ENCODE data around the gene JAK1. TPM values are rescaled to one million over a fixed set of nuclear protein-coding genes. Genes with fewer than 3 reads are reported as not detected.

Gene JAK1
- total RNA-seq, 4 donors from 2014 or later = 121 to 241 (median 165) TPM

- Histone ChIP-seq H3K27me3 (no peaks in the 10 kb centered on the region), H3K4me1 (peaks cover 86% of the 10 kb centered on the region in 2 donors), H3K4me3 (peak overlapping the region; percentile 5 to 36 (median 15)), H3K27ac (peak overlapping the region; percentile 73 to 79 (median 76)), H3K9me3 (no peaks in the 10 kb centered on the region), H3K36me3 (no peaks in the 10 kb centered on the region)
- intact Hi-C loops (cut with DNase I; ENCODE audit: low total_unique reads) = no loop called here
- in situ Hi-C loops (cut with MboI; ENCODE audit: low sequenced_read_pairs in 4 of 4) = no loop called here
- peak; percentile 23 to 41 for ATAC-seq
- DNase-seq = no peak
- TF ChIP-seq CTCF (IDR thresholded peaks at IDR 0.05 in 4 of 5, conservative IDR thresholded peaks at IDR 0.05 in 1 of 5) = no peak
Observed at GRCh38 chr1:64890699-64891447, 75.5 kb downstream of the JAK1 start.

GRCh38 chr1:64887689-64888217 lies 78.6 kb downstream of the JAK1 start:
- ATAC-seq (no peak), DNase-seq (no peak)
- Histone ChIP-seq H3K27me3 (no peaks in the 10 kb centered on the region), H3K9me3 (no peaks in the 10 kb centered on the region), H3K4me1 (peaks cover 55% of the 10 kb centered on the region in 2 donors), H3K36me3 (peaks cover 0 to 14% of the 10 kb centered on the region in 2 donors), H3K27ac (peak overlapping the region in 3 of 4 donors; percentile 11 to 79 (median 27)), H3K4me3 (no peak overlapping the region)
- TF ChIP-seq POLR2A (IDR thresholded peaks at IDR 0.05) = no peak
- no peak for TF ChIP-seq CTCF (IDR thresholded peaks at IDR 0.05 in 4 of 5, conservative IDR thresholded peaks at IDR 0.05 in 1 of 5)
- intact Hi-C loops (cut with DNase I; ENCODE audit: low total_unique reads) = no loop called here
- in situ Hi-C loops (cut with MboI; ENCODE audit: low sequenced_read_pairs in 4 of 4) = no loop called here

- Histone ChIP-seq H3K27ac (no peak overlapping the region), H3K9me3 (no peaks in the 10 kb centered on the region), H3K4me1 (peaks cover 46% of the 10 kb centered on the region in 2 donors), H3K27me3 (no peaks in the 10 kb centered on the region), H3K4me3 (no peak overlapping the region), H3K36me3 (peaks cover 0 to 22% of the 10 kb centered on the region in 2 donors)
- in situ Hi-C loops (cut with MboI; ENCODE audit: low sequenced_read_pairs in 4 of 4) = no loop called here
- no peak for DNase-seq
- no peak for ATAC-seq
- TF ChIP-seq POLR2A (IDR thresholded peaks at IDR 0.05) (no peak), CTCF (IDR thresholded peaks at IDR 0.05 in 4 of 5, conservative IDR thresholded peaks at IDR 0.05 in 1 of 5) (no peak)
- intact Hi-C loops (cut with DNase I; ENCODE audit: low total_unique reads) = no loop called here
Observed at GRCh38 chr1:64886877-64887276, 79.5 kb downstream of the JAK1 start.

- TF ChIP-seq POLR2A (IDR thresholded peaks at IDR 0.05) = no peak
- no peaks in the 10 kb centered on the region for H3K9me3 ChIP-seq
- H3K4me3 ChIP-seq = no peak overlapping the region
- no peaks in the 10 kb centered on the region for H3K27me3 ChIP-seq
- intact Hi-C loops (cut with DNase I; ENCODE audit: low total_unique reads) (no loop called here), in situ Hi-C loops (cut with MboI; ENCODE audit: low sequenced_read_pairs in 4 of 4) (no loop called here)
- peaks cover 34 to 35% of the 10 kb centered on the region in 2 donors for H3K4me1 ChIP-seq
- DNase-seq = no peak
- peaks cover 0 to 25% of the 10 kb centered on the region in 2 donors for H3K36me3 ChIP-seq
- ATAC-seq = no peak
- H3K27ac ChIP-seq = no peak overlapping the region
Observed at GRCh38 chr1:64885648-64886047, 80.7 kb downstream of the JAK1 start.

- no peak for DNase-seq
- H3K36me3 ChIP-seq = peaks cover 0 to 25% of the 10 kb centered on the region in 2 donors
- H3K27me3 ChIP-seq = no peaks in the 10 kb centered on the region
- no peak for TF ChIP-seq CTCF (IDR thresholded peaks at IDR 0.05 in 4 of 5, conservative IDR thresholded peaks at IDR 0.05 in 1 of 5)
- TF ChIP-seq POLR2A (IDR thresholded peaks at IDR 0.05) = no peak
- no peak for ATAC-seq
- H3K9me3 ChIP-seq = no peaks in the 10 kb centered on the region
- H3K4me3 ChIP-seq = no peak overlapping the region
- in situ Hi-C loops (cut with MboI; ENCODE audit: low sequenced_read_pairs in 4 of 4) = no loop called here
- no peak overlapping the region for H3K27ac ChIP-seq
- intact Hi-C loops (cut with DNase I; ENCODE audit: low total_unique reads) = no loop called here
- peaks cover 30 to 32% of the 10 kb centered on the region in 2 donors for H3K4me1 ChIP-seq
Observed at GRCh38 chr1:64884261-64885040, 81.9 kb downstream of the JAK1 start.

All from gastrocnemius medialis (tissue), 4 donors.